Skin epidermis (tissue), 12 donors: ENCODE results near the gene GID8.

Experiments used
- H3K27ac ChIP-seq, 21 experiments: fragments of 200-600 bp; sonication (generic) in 11 of 21; one replicate each; pipeline ENCODE4 v1.5.0; 2020; ENCODE audit warnings: mild to moderate bottlenecking in 3 of 21, inconsistent platforms in 2 of 21, moderate library complexity in 2 of 21
- H3K4me3 ChIP-seq, 7 experiments: fragments of 200-600 bp; sonication (generic) in 2 of 7; one replicate each; pipeline ENCODE4 v1.5.0; 2020; ENCODE audit warnings: inconsistent platforms in 2 of 7, mild to moderate bottlenecking in 2 of 7, moderate library complexity in 1 of 7

The GID8 gene

DNA sequence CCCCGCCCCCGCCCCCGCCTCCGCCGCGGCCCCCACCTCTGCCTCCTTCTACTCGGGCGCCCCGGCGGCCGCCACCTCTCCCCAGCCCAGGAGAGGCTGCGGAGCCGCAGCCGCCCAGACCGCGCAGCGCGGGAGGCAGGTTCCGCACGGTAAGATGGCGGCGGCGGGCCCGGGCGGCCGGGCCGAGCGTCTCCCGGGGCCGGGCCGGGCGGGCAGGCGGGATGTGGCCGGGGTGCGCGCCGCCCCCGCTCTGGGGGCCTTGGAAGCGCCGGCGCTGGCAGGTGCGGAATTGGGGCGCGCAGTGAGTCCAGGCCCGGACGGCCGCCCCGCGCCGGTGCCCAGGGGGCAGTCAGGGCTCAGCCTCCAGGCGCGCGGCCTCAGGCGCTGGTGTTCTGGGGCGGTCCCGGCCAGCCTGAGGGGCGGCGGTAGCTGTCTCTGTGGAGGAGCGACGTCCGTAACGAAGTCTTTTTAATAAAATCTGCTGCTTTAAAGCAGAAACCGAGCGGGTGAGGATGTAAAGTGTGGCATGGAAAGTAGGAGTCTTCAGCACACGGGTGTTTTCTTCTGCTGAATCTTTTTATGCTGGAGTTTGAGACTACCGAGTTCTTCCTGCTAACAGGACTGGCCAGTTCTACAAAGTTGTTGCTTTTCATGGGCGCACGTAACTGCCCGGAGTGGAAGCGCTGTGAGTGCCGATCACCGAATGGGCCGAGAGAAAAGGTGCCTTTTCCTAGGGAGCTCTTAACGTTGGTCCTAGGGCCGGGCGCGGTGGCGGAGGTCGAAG is at the start of gene GID8:
GID8 (plus strand) TSS at position 43 of the 784 bp plus-strand sequence. CDS start 3,356 bp downstream, outside the sequence.
- H3K4me3 ChIP-seq, result peak within 1 kb of the TSS; percentile 71 to 97 (median 90)
- peak within 1 kb of the TSS; percentile 84 to 99 (median 94) for H3K27ac ChIP-seq

DNA sequence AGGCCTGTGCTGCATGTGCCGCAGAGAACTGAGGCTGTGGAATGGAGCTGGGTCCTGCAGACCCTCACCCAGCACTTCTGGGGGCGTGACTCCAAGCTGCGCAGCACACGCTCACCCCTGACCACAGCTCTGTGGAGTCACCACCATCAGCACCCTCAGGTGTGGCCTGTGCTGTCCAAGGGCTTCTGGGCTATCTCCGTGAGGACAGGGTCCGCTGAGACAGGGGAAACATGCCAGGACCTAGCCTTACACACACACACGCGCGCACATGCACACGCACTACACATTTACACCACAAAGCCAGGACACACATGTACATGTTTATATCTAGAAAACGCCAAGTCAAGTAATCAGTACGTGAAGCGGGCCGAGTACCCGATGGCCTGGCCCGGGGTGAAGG is 49.5 kb upstream of the GID8 start:
- H3K4me3 ChIP-seq, result no peak overlapping the region
- no peak overlapping the region for H3K27ac ChIP-seq

DNA sequence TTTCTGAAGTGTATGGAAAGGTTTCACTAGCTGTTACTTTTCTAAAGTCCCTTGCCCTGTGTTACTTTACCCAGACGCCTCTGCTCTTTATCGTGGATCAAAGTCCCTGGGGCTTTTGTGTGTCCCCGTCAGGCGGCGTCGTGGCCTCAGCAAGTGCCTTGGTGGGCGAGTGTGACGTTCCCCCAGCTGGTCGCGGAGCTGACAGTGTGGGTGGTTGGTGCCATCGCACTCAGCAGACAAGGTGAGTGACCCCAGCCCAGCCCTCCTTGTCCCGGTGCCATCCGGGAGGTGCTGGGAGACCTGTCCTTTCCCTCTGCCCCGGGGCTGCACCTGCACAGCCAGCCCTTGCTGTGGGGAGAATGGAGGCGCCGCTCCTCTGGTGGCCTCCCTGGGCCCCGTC is 49.0 kb upstream of the GID8 start:
- Histone ChIP-seq H3K27ac (no peak overlapping the region), H3K4me3 (no peak overlapping the region)

DNA sequence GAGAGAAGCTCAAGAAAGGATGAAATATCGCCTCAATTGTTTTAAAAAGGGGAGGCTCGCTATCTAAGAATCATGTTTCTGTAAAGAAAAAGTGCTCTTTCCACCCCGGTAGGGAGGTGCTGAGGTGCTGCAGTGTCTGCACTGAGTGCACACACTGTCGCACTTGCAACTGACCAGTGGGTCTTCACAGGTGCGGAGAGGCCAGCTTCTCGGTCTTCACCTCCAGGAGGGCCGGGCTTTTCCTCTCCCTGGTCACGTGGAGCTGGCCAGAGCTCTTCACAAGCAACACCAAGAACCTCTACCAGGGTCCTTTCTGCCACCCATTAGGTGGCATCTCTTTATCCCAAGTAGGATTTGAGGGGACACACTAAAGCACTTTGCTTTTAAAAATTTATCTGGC is 48.5 kb upstream of the GID8 start:
- H3K27ac ChIP-seq, result no peak overlapping the region

DNA sequence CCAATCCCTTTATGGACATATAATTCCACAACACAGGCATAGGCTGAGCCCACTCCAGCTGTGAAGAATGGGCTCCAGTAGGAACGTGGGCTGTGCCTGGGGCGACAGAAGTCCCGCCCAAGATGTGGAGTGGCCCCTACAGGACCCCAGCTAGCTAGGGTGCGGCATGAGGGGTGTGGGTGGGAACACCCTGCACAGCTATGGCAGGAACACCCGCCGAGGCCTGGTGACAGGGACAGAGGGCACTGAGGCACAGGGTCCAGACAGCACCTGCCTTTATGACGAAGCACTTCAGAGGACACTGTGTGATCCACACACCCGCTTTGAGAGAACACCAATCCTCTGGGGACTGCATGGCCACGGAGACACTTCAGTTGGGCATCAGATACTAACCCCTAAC is 48.1 kb upstream of the GID8 start:
- no peak overlapping the region for H3K4me3 ChIP-seq
- no peak overlapping the region for H3K27ac ChIP-seq

More for the DNA sequence above, 48.5 kb upstream of the GID8 start:
- no peak overlapping the region for H3K4me3 ChIP-seq

DNA sequence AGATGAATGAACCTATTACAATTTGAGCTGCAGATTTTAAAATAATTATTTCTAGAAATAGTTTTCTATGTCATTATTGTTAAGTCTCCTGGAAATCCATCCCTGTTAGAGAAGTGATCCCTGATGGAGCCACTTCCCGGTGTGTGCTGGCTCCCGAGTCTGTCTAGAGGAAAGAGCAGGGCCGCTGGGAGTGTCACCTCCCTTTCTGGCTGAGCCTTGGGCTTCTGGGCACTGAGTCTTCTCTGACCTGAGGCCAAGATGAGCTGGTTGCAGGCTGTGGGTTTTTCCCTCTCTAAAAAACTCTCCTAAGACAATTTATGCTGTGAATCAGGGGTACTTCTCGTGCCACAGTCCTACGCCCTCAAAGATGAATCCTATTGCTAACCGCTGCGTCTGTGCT is 47.5 kb upstream of the GID8 start:
- no peak overlapping the region for H3K4me3 ChIP-seq
- H3K27ac ChIP-seq, result no peak overlapping the region

DNA sequence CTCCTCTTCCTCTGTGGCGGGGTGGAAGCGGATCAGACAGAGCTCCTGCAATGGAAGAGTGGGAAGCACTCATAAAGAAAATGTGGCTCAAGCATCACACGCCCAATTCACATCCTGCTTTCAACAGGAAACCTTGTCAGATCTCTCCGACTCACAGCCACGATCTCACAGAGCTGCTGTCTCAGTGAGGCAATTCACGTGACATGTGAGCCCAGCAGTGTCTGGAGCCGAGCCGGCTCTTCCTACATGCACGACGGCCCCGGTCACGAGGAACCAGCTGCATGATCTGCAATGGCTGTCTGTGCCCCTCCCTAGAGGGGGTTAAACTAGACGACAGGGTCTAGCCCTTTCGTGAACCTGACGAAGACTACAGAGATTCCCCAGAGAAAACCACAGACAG is 46.8 kb upstream of the GID8 start:
- Histone ChIP-seq H3K4me3 (no peak overlapping the region), H3K27ac (no peak overlapping the region)

DNA sequence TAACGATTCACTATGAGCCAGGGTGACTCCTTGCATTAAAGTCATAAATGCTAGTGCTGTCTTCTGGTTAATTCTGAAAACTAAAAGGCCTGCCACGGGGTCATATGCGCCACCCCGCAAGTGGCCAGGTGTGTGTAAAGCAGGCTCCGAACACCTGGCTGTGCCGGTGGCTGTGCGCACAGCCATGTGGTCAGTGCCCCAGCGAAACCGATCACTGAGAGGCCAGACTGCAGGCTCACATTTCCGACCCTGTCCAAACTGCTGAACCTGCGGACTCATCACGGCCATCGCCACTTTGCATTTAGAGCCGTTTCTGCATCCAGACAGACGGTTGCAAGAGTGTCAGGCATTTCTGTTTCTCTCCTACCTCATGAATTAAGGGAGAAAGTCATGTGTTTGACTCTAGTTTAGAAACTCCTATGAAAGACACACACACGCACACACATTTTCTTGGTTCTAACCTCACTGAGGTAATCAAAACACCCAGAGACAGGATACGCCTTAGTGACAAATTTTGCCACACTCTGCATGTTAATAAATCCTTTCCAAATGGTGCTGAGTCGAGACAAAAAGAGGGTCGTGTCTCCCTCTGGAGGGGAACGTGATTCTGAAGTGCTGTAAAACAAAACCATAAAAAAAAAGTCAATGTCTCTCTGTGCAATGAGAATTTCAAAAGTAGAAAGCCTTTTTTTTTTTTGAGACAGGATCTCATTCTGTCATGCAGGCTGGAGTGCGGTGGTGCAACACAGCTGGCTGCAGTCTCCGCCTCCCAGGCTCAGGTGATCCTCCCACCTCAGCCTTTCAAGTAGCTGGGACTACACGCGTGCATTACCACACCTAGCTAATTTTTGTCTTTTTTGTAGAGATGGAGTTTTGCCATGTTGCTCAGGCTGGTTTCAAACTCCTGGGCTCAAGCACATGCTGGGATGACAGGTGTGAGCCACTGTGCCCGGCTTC is 45.3 kb upstream of the GID8 start:
- H3K27ac ChIP-seq, result no peak overlapping the region
- H3K4me3 ChIP-seq, result no peak overlapping the region

DNA sequence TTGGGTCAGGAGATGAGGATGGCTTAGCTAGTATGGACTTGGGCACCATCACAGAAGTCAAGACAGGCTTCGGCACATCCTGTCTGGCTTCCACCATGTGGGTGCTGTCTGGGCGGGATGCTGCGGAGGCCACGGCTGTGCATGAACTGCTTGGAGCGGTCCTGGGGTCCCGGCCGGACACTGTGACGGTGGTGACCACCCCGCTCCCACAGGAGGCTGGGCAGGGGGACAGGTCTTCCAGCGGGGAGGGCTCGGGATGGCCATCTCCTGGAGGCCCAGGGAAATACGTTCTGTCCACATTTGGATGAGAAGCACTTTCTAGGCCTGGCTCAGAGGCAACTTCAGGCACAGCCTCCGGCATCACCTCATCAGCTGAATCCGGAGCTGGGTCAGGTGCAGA is 44.2 kb upstream of the GID8 start:
- Histone ChIP-seq H3K27ac (no peak overlapping the region), H3K4me3 (no peak overlapping the region)

DNA sequence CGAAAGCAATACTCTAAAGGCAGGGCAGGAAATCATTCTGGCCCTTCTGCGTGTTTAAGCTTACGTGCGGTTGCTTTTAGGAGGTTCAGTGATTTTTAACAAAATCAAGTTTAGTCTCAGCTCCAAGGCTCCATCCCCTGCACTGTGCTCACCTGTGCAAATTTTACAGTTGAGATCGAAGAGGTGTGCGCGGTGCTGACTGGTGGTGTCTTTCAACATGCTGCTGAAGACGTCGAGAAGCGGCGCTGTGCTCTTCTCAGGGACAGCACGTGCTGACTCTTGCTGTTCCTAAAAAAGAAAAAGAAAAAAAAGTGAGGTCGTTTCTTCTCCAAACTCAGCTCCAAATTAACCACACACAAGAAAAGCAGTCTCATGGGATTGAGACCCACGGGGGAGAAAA is 43.7 kb upstream of the GID8 start:
- no peak overlapping the region for H3K4me3 ChIP-seq
- no peak overlapping the region for H3K27ac ChIP-seq

DNA sequence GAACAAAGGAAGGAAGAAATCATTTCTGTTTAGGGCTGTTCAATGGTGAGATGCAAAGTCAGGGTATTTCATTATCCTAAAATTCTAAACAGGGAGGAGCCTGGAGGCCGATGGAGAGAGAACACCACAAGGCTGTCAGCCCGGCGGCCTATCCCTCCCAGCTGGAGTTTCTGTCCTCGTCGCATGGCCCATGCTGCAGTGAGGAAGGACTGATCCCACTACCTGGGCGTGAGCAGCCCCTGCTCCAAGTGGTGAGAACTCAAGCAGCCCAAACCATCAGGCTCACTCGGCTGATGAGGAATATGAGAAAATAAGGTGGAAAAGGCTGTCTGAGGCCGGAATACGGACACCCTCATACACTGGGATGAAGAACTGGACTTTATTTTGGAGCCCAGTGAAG is 42.4 kb upstream of the GID8 start:
- Histone ChIP-seq H3K4me3 (no peak overlapping the region), H3K27ac (no peak overlapping the region)

DNA sequence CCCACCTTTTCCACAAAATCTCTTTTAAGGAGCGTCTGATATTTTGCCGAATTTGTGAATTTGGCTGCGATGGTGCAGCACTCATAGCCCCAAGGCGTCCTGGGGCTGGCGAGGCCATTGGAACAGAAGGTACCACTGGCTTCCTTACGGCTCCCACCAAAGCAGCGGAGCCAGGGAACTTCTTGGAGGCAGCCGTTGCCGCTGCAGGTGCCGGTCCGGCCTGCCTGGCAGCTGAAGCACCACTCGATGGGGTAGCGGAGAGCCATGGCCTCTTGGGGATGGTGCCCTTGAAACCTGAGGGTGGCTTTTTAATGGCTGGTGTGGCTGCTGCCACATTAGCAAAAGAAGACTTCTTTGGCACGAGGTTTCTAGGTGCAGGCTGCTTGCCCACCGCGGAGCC is 41.4 kb upstream of the GID8 start:
- Histone ChIP-seq H3K4me3 (no peak overlapping the region), H3K27ac (no peak overlapping the region)

DNA sequence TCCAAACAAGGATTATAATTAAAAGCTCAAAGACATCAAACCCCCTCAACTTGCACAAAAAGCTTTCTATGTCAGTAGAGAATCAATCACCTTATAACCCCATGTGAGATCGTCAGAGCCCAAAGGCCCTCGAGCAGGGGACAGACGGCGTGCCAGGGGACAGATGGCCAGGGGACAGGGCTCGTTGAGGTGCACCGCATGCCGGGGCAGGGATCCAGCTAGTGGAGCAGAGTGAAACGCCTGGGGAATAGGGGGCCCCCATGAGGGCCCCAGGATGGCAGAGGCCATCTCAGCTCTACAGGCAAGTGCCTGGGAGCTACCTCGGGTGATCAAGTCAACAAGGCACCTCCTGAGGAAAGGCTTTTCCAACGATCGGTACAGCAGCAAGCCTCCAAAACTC is 40.3 kb upstream of the GID8 start:
- Histone ChIP-seq H3K4me3 (no peak overlapping the region), H3K27ac (no peak overlapping the region)

DNA sequence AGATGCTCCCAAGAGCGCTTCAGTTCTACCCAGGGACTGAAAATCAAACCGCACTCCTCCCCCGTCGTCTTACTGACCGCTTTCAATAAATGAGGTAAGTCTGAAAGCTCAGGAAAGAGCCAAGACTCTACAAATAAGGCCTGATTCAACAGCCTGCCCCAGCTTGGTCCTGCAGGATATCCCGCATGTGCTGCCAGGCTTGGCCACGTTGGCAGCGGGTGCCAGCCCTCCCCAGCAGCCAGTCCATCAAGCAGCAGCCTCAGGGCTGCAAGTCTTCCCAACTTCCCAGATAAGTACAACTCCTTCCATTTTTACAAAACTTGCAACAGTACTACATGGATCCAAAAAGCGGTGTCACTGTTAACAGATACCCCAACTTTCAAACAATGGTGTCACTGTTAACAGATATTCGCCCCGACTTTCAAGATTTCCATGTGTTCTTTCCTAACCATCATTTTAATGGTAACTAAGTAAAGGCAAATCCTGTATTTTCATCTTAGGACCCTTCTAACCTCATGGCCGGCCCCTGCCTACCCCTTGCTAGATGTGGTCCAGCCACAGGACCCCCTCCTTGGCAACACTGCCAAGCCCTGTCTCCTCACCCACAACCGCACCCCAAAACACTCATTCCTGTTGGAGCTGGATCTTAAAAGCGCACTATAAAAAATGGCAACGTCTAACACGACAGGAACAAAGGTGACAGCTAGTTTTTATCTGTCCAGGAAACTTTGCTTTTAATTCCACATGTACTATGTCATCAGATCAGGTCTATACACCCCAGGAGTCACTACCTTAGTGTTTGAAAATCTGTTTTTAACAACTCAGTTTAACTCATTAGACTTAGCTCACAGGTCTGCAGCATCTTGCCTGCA is 39.6 kb upstream of the GID8 start:
- H3K4me3 ChIP-seq, result no peak overlapping the region
- no peak overlapping the region for H3K27ac ChIP-seq

DNA sequence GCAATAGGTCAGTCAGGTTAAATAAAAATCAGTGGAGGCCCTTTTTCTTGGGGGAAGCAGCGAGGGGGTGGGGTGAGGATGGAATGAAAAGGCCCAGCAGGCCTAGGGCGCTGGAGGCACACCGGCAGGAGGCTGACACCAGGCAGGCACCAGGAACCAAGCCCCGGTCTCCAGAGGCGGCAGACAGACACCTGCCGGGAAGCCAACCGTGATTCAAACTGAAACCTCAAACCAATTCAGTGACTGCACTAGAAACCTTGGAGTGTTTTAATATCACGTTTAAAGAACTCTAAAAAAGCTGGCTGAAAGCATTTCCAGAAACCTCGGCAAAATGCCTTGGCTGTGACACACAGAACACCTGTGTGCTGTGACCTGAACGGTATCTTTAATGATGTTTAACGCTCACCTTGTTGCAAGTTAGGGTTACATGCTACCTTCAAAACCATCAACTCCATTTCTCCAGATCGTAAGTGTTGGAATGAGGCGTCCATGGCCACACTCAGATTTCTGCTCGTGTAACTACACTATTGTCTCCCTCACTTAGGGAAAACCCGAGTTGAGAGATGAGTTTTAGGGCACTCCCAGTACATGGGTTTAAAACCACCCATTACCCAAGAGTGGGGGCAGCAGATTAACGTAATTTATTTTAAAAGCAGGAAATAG is 38.8 kb upstream of the GID8 start:
- H3K27ac ChIP-seq, result no peak overlapping the region
- H3K4me3 ChIP-seq, result no peak overlapping the region

DNA sequence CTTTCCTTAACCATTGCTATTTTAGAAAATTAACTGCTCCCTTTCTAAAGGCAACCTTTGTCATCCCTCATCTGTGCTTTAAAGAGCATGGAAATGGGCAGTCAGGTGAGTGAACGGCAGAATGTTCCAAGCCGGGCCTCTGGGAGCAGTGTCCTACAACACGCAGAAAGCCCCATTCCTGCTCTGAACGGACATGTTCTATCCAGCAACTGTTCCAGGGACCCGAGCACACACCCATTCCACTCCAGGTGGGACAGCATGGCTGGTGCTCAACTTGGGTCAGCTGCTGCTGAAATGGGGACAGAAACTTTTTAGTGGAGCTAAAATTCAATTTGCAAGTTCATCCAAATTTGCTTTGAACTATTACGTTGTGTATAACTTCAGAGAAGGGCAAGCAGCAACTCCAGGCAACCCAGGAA is 38.3 kb upstream of the GID8 start:
- no peak overlapping the region for H3K4me3 ChIP-seq
- H3K27ac ChIP-seq, result peak overlapping the region in 2 of 21 experiments; percentile 11 to 42

DNA sequence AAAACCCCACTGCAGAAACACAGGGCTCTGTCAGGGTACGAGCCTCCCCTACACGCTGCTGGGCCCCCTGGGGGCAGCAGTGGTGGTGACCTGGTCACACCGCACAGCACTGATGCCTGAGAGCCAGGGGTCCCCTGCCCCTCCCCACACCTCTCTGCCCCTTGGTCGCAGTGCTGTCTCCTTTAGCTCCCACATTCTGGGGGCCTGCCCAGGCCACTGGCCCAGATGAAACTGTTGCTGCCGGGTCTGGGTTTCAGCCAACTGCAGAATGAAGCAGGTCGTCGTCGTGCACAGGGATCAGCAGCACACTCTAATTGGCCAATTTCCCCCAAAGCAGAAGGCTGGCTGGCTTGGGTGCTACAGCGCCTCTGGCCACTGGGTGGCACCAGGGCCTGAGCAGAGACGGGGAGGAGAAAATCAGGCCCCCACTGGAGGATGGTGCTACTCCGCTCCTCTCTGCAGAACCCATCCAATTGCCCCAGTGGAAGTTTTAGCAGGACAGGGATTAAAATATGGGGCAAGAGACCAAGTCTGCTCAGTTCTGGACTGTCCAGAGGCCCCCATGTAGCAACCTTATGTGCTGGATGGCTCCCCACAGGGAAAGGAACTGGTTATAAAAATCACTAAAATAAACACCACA is 37.8 kb upstream of the GID8 start:
- no peak overlapping the region for H3K4me3 ChIP-seq
- peak overlapping the region in 7 of 21 experiments; percentile 6 to 59 (median 24) for H3K27ac ChIP-seq

DNA sequence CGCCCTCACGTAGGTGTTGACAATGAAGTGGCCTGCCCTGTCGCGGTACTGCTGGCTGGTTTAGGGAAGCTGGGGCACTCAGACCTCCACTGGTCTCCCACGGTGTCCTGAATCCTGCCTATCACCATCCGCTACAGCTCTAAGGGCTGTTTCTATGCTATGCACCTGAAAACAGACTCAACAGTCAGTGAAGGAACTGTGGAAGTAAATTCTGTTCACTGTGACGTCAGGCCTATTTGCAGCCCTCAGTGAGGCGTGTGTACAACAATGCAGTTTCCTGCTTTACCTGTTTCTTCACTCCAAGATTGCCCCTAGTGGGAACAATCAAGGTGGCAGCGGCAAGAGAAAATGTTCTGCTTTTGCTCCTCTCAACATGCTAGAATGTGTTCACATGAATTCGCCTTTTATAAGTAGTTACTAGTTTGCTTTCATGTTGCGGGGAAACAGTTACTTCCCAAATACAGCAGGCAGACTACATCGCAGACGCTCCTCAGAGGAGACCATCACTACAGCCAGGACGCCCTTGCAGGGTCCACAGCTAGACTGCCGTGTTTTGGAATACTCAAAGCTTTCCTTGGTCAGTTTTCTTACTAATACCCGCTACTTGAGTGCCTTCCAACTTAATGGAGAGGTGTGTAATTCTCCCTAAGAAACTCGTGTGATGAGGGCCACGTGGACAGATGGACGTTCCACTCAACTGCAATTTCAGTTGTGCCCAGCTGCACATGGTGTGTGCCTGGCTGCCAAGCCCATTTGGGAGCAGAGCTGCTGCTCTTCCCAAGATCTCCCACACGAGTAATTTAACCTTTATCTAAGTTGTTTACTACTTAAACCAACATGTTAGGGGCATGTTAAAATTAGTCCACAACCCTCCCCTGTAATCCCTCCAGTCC is 37.0 kb upstream of the GID8 start:
- H3K27ac ChIP-seq, result peak overlapping the region in 6 of 21 experiments; percentile 6 to 59 (median 23)
- H3K4me3 ChIP-seq, result no peak overlapping the region
